HG02763 (cell line): ENCODE data around the gene PAPLN.
A peak's percentile ranks its signal among the peaks of the same experiment; 100 is the strongest.

Source experiments
- ATAC-seq: cut with Tn5 transposase; IDR thresholded peaks from one replicate; pipeline ENCODE4 v1.9.1; 2021; ENCODE audit warnings: mild to moderate bottlenecking, moderate library complexity; ENCODE audit not compliant: unreplicated experiment

PAPLN gene

DNA sequence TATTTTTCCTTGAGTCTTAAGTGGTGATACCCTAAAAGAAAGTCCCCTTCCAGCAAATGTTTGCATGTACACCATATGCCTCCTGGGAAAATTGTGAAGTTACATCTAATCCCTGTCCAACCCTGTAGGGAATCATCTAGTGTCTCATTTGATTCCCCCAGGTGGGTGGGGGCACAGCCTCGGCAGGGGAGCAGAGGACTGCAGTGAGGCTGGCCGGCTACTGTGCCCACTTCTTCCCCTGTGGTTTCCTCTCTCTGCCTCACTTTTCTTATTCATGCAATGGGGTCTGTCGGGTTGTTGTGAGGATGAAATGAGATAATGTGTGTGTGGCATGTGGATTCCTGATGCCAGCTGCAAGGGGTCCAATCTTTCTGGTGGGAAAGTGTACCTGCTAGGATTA, 6.0 kb downstream of the PAPLN start:
- ATAC-seq = no peak

DNA sequence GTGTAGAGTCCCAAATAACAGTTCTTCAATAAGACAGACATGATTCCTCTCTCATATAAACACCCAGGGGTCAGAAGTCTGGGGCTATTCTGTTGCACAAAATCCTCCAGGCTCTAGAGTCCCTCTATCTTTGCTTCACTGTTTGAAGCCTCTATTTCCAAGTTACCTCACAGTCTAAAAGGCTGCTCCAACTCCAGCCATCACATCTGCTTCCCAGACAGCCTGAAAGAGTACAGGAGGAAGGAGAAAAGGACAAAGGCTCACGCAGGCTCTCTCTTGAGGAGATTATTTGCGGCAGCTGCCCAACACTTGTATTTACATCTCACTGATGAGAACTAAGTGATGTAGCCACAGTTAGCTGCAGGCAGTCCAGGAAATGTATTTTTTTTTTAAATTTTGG, 6.4 kb downstream of the PAPLN start:
- no peak for ATAC-seq

DNA sequence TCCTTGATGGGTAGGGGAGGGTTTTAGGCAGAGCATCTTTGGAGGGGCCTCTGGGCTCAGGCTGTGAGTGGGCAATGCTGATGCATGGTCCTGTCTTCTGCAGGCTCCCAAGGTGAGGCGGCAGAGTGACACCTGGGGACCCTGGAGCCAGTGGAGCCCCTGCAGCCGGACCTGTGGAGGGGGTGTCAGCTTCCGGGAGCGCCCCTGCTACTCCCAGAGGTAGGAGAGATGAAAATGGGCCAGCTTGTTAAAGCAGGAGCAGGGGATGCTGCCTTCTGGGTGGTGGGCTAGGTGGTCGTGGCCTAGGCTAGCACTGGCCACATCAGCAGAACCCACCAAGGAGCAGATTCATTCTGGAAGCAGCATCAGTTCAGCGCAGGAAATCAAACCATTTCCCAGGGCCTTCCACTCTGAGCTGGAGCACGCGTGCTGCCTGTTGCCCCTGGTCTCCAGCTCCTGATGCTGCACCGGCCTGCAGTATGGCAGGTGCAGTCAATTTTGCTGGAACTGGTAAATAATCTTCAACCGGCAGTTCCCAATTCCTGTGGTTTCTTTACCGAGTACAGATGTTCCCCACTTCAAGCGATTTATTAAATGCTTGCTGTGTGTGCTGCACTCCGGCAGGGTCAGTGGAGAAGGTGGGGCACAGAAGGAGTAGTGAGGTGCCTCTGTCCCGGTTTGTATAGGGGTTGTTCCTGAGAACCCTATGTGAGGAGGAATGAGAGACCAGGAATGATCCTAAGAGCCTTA, 7.4 kb downstream of the PAPLN start:
- ATAC-seq = no peak

DNA sequence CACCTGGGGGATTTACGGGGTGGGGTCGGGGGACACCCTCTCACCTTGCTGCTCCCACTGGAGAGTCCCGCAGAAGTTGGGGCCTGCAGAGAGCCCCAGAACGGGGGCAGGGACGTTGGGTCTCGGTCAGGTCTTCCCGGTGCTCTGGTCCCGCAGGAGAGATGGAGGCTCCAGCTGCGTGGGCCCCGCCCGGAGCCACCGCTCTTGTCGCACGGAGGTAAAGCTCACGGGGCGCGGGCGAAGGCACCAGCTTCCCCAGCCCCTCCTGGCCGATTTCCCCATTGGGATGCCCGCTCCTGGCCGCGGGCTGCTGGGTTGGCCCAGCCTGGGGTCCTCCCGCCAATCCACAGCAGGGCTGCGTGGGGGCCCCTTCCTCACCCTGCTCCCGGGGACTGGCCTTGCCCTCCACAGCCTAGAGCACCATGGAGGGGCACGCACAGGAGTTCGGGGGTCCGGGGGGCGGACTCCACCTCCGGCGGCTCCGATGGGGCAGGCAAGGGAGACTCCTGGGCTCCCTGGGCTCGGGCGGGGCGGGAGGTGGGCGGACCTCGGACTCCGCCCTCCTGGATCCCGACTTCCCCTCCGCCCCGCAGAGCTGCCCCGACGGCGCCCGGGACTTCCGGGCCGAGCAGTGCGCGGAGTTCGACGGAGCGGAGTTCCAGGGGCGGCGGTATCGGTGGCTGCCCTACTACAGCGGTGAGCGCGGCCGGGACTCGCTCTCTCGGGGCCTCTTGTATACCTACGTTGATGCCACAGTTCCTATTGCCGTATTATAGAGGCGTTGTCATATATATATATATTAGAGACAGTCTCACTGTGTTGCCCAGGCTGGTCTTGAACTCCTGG, 8.4 kb downstream of the PAPLN start:
- peak; percentile 50 for ATAC-seq

DNA sequence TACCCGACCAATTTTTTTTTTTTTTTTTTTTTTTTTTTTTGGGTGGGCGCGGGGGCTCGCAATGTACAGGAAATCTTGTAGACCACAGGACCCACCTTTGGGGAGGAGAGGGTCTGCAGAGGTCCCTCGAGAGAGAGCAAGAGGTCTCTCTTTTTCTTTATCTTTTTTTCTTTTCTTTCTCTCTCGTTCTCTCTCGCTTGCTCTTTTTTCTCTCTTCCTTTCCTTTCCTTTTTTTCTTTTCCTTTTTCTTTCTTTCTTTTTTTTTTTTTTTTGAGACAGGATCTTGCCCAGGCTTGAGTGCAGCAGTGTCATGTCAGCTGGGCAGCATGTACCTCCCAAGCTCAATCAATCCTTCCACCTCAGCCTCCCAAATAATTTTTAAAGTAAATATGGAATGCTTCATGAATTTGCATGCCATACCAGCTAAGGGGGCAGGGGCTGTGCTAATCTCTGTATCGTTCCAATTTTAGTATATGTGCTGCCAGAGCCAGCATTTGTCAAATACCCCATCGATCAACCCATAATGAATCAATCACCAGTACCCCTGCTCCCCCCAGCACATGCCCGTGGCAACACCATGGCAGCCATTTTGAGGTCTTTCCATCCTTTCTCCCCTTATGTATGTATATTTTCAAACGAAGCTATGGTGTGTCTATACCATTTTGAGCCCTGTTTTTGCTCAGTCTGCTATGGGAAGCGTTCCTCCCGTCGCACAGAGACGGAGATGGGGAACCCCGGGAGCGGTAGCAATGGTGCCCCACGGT, 9.3 kb downstream of the PAPLN start:
- no peak for ATAC-seq

DNA sequence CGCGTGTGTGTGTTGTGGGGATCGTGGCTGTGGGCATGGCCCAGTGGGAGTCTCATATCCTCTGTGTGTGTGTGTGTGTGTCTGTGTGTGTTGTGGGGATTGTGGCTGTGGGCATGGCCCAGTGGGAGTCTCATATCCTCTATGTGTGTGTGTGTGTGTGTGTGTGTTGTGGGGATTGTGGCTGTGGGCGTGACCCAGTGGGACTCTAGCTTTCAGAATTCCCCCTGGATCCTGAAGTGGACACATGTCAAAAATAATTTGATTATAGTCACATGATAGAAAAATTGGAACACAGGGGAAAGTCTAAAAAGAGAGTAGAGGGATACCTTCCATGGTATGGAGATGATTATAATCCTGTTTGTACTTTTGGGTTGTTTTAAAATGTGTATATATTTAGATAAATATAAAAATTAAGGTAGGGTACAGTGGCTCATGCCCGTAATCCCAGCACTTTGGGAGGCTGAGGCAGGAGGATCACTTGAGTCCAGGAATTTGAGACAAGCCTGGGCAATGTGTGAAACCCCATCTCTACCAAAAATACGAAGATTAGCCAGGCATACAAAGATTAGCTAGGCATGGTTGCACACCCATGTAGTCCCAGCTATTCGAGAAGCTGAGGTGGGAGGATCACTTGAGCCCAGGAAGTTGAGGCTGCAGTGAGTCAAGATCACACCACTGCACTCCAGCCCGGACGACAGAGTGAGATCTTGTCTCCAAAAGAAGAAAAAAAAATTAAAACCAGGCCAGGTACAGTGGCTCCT, 11.0 kb downstream of the PAPLN start:
- no peak for ATAC-seq

DNA sequence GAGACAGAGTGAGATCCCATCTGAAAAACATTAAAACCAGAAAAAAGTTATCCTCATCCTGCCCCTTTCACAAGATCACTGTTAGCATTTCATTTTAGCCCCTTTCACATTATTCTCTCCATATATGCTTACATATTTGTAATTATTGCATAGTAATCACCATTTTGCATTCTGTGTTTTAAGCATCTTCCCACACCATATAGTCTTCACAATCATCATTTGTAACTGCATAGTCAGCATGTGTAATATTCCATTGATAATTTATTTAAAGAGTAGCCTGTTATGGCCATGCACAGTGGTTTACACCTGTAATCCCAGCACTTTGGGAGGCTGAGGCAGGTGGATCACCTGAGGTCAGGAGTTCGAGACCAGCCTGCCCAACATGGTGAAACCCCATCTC, 11.8 kb downstream of the PAPLN start:
- ATAC-seq = no peak

DNA sequence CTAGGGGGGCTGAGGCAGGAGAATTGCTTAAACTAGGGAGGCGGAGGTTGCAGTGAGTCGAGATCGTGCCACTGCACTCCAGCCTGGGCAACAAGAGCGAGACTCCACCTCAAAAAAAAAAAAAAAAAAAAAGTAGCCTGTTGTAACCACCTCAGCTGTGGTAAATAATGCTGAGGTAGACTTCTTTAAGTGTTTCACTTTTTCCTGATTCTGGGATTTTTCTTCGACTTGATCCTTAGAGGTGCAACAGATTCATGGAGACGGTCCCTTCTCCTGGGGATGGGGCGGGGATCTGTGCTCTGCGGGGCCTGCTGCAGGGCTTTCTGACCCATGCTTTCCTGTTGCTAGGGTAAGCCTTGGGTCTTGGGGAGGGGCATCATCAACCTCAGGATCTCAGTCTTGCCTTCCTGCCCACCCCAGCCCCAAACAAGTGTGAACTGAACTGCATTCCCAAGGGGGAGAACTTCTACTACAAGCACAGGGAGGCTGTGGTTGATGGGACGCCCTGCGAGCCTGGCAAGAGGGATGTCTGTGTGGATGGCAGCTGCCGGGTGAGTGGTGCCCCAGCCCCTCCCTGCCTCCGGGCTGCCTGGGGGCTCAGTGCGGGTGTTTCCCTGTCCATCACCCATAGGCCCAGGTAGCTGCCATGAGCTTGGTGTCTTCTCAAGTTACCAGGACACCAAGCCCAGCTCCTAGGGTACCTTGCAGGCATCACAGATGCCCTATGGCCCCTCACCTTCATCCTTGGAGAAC, 12.4 kb downstream of the PAPLN start:
- ATAC-seq = no peak

DNA sequence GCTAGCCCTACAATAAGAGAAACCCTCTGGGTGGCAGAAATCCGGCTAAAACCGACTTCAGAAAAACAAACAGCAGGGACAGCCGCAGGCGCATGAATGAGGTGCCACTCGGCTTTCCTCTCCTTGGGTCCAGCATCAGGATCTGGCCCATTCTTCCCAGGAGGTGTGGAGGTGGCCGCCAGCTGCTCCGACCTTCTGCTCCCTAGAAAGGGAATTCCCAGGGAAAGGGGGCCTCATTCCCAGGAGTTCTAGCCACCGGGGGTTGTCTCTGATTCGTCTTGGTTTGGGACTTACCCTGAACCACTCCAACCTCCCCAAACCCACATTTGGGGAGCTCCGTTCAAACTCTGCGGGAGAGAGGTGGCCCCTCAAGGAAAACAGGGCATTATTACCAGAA, 13.0 kb downstream of the PAPLN start:
- no peak for ATAC-seq

DNA sequence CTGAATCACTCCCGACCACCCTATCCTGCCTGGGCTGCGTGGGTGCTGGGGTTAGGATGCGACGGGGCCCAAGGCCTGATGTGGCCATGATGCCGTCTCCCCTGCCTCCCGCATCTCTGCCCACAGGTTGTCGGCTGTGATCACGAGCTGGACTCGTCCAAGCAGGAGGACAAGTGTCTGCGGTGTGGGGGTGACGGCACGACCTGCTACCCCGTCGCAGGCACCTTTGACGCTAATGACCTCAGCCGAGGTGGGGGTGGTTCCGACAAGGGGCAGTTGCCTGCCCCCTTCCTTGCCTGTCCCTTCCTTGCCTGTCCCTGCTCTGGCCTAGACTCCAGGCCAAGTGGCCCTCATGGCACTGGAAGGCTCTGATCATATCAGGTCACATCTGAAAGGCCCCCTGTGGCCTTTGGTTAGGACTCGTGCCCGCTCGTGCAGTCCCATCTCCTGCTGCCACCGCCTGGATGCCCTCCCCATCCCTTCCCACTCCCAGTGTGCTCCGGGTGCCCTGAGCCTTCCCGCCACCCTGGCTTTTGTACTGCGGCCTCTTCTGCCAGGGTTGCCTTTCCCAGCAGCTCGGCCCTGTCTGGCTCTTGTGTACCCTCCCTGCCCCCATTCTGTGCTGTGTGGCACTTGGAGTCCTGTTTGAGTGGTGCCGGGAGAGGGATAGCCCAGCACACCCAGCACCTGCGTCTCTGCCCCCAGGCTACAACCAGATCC, 13.6 kb downstream of the PAPLN start:
- ATAC-seq = no peak

DNA sequence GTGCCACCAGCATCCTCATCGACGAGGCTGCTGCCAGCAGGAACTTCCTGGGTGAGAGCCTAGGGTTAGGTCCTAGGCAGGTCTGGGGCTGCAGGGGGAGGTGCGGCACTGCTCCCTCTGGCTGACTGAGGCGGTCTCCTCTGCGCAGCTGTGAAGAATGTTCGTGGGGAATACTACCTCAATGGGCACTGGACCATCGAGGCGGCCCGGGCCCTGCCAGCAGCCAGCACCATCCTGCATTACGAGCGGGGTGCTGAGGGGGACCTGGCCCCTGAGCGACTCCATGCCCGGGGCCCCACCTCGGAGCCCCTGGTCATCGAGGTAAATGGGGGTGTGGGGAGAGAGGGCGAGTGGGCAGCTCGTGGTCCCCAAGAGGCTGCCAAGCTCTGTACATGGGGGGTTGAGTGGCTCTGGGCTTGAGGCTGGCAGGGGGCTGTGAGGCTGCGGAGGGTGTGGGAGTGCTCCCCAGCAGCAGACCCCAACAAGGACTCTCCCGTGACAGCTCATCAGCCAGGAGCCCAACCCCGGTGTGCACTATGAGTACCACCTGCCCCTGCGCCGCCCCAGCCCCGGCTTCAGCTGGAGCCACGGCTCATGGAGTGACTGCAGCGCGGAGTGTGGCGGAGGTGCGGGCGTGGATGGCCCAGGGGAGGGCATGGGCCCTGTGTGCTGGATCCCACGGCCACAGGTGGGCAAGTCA, 14.4 kb downstream of the PAPLN start:
- no peak for ATAC-seq

DNA sequence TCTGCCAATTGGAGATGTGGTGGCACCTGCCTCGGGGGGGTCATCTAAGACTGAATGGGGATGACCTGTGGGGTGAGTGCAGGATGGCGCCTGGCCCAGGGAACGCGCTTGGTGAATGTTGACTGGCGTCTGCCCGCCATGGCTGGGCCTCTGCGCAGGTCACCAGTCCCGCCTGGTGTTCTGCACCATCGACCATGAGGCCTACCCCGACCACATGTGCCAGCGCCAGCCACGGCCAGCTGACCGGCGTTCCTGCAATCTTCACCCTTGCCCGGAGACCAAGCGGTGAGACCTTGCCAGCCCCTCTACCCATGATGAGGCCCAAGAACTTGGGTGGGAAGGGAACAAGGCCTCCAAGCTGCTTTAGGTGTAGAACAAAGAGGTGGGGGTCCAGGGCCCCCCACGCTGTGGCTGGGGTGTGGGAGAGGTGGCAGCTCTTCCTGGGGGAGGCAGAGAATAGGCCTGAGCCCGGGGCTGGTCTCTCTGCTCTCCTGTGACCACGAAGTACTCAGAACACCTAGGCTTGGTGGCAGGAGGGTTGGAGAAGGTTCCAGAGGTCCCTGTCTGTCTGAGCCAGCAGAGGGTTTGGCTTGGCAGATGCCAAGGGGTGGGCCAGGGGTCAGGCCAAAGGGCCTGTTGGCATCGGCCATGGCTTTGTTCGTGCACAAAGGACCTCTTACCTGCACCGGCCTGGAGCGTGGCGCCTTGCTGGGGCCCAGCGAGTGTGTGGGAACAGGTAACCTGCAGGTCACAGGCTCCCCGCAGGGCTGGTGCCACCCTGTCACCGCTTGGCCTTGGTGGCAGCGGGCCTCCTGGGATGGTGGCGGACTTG, 15.4 kb downstream of the PAPLN start:
- ATAC-seq = no peak

DNA sequence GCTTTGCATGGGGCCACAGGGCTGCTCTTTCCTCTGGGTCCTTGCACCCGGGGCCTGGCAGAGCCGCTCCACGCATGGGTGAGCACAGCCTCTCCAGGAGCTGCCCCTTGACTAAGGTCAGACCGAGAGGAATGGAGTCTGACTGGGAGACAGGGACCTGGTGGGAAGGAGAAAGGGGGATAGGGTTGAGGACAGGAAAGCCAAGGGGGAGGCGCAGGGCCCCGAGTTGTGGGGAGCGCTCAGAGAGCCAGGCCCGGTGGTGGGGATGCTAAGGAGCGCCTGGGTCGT, 16.0 kb downstream of the PAPLN start:
- ATAC-seq = no peak

DNA sequence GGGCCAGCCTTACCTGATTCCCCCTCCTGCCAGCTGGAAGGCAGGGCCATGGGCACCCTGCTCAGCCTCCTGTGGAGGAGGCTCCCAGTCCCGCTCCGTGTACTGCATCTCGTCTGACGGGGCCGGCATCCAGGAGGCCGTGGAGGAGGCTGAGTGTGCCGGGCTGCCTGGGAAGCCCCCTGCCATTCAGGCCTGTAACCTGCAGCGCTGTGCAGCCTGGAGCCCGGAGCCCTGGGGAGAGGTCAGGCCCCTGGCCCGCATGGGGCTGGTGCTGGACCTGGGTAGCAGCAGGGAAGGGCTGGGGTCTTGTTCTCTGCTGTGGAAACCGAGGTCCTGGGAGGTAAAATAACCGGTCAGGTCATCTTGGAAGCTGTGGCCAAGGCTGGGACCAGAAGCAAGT, 16.4 kb downstream of the PAPLN start:
- no peak for ATAC-seq

DNA sequence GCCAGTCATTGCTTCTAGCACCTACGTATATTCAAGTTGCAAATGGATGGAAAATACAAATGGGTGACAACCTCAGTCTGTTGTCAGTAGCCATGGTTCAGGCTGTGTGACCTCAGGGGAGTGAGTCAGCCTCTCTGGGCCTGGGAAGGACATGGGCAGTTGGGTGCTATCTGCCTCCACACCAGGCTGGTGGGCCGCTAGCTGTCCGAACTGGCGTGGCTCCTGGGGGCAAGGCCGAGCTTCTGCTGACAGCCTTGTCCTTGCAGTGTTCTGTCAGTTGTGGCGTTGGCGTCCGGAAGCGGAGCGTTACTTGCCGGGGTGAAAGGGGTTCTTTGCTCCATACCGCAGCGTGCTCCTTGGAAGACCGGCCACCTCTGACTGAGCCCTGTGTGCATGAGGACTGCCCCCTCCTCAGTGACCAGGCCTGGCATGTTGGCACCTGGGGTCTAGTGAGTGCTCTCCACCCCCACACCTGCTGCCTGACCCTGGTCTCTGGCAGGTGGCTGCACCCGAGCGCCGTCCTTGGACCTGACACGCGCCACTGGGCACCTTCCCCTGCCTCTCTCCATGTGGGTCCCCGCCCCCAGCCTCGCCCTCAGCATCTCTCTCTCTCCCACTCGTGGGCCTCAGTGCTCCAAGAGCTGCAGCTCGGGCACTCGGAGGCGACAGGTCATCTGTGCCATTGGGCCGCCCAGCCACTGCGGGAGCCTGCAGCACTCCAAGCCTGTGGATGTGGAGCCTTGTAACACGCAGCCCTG, 17.1 kb downstream of the PAPLN start:
- ATAC-seq = no peak

DNA sequence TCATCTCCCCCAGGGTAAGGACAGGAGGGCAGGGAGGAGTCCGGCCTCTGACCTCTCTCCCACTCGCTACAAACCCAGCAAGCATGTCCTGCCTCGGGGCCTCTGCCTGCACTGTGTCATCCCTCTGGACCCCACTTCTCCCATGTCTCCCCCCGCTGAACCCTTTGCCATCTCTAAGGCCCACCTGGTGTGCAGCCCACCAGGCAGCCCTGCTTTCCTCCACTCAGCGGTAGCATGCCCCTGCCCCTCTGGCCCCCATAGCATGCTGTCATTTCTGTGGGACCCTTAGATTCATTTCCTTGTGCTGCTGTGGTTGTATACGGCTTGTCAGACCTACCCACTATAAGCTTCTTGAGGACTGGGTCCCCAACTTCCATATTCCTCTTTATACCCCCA, 17.7 kb downstream of the PAPLN start:
- no peak for ATAC-seq

DNA sequence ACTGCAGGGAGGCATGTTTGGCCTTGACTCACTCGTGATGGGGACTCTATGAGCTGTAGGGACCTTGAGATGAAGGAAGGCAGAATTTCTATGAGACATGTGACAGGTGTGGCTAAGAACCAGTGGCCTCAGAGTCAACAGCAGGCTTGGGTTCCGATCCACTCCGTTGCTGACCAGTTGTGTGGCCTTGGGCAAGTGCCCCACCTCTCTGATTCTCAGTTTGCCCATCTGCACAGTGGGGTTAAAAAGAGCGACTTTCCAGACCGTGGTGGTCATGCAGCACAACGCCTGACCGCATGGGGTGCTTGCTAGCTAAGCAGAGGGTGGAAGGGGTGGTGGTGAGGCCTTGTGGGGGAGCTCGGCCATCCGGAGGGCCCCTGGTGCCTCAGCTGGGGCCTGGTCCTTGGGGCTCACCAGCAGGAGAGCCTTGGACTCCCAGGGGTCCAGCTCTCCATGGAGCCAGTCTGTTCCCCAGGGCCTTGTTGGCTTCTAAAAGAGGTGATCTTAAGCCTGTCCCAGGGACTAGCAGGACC, 18.5 kb downstream of the PAPLN start:
- no peak for ATAC-seq
